ENCODE data around the gene TAGLN.

- TF ChIP-seq, protein P1, sequence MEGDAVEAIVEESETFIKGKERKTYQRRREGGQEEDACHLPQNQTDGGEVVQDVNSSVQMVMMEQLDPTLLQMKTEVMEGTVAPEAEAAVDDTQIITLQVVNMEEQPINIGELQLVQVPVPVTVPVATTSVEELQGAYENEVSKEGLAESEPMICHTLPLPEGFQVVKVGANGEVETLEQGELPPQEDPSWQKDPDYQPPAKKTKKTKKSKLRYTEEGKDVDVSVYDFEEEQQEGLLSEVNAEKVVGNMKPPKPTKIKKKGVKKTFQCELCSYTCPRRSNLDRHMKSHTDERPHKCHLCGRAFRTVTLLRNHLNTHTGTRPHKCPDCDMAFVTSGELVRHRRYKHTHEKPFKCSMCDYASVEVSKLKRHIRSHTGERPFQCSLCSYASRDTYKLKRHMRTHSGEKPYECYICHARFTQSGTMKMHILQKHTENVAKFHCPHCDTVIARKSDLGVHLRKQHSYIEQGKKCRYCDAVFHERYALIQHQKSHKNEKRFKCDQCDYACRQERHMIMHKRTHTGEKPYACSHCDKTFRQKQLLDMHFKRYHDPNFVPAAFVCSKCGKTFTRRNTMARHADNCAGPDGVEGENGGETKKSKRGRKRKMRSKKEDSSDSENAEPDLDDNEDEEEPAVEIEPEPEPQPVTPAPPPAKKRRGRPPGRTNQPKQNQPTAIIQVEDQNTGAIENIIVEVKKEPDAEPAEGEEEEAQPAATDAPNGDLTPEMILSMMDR (IDR thresholded peaks at IDR 0.05): no peak
- TF ChIP-seq POLR2A (IDR thresholded peaks at IDR 0.05): no peak
These were observed 30.7 kb downstream of the TAGLN start for GRCh38 chr11:117229931-117230285.
